Left ventricle myocardium superior (tissue), 1 donor: ENCODE results near the gene MDFIC2. TPM values are rescaled to one million over a fixed set of nuclear protein-coding genes. Genes with fewer than 3 reads are reported as not detected.
"Not testable (repeated sequence)": the region's sequence is repeated elsewhere in the genome, so short reads cannot be mapped to it uniquely, and the experiment has no call there.

Experiments
- ATAC-seq: fragments of 200-7000 bp; cut with Tn5 transposase; one replicate; pipeline ENCODE4 v1.9.1; 2020; ENCODE audit warnings: mild to moderate bottlenecking, moderate library complexity
- DNase-seq: peaks from one replicate; pipeline ENCODE4 v3.0.0-alpha.2; 2020
- intact Hi-C: fragments of 100-400 bp; cut with micrococcal nuclease; formaldehyde crosslinking; loops from one replicate; pipeline ENCODE4 v1.11.0; 2022
- long read RNA-seq: library from polyadenylated mRNA; unstranded; transcript quantifications from one replicate; pipeline ENCODE4 v2.0.0, GENCODE V29; 2021
- total RNA-seq: library from RNA; stranded (reverse); fragmentation: NEBNext Ultra II Directional; extraction: Animal tissue kit (Norgen Biotek cat#: 25700); gene quantifications from one replicate; pipeline ENCODE4 v1.2.1, GENCODE V29; 2021
- donor health status: DM: no; HTN: yes; CAD: no; lungs with severe emphysema.

Gene MDFIC2
- not detected for total RNA-seq
- long read RNA-seq: 0 reads

- intact Hi-C loops: no loop called here
- DNase-seq (no peak), ATAC-seq (no peak)
Observed at GRCh38 chr3:70312336-70312735, at the start of gene MDFIC2. Gene MDFIC2, minus strand, starts transcription at chr3:70312638. Its CDS starts 665 bp downstream, at chr3:70311973.

GRCh38 chr3:70360979-70361760, 48.7 kb upstream of the MDFIC2 start:
- intact Hi-C loops: no loop called here
- no peak for ATAC-seq
- no peak for DNase-seq

GRCh38 chr3:70359711-70360110, 47.3 kb upstream of the MDFIC2 start:
- ATAC-seq: no peak
- intact Hi-C loops: loop anchor here (2.0 kb wide), 1 partner anchor 295 kb away; no protein-coding TSS in a partner anchor
- DNase-seq: no peak

- DNase-seq (no peak), ATAC-seq (no peak)
- intact Hi-C loops: loop anchor here (2.0 kb wide), 1 partner anchor 294 kb away; no protein-coding TSS in a partner anchor
Observed at GRCh38 chr3:70358978-70359580, 46.6 kb upstream of the MDFIC2 start.

- ATAC-seq (no peak), DNase-seq (no peak)
- intact Hi-C loops: no loop called here
Observed at GRCh38 chr3:70352215-70352614, 39.8 kb upstream of the MDFIC2 start.

- ATAC-seq: no peak
- intact Hi-C loops: no loop called here
- no peak for DNase-seq
Observed at GRCh38 chr3:70342149-70342548, 29.7 kb upstream of the MDFIC2 start.

- DNase-seq, intact Hi-C loops, ATAC-seq: not testable (repeated sequence)
Observed at GRCh38 chr3:70336885-70337284, 24.4 kb upstream of the MDFIC2 start.

- intact Hi-C loops: no loop called here
- no peak for ATAC-seq
- DNase-seq: no peak
Observed at GRCh38 chr3:70333080-70333479, 20.6 kb upstream of the MDFIC2 start.

- DNase-seq: no peak
- intact Hi-C loops: no loop called here
- ATAC-seq: no peak
Observed at GRCh38 chr3:70315021-70315420, 2.6 kb upstream of the MDFIC2 start.

GRCh38 chr3:70310809-70311208, 1.6 kb downstream of the MDFIC2 start:
- DNase-seq (no peak), ATAC-seq (no peak)
- intact Hi-C loops: no loop called here

GRCh38 chr3:70309591-70309990, 2.8 kb downstream of the MDFIC2 start:
- ATAC-seq (no peak), DNase-seq (no peak)
- intact Hi-C loops: no loop called here

GRCh38 chr3:70308760-70309159, 3.7 kb downstream of the MDFIC2 start:
- ATAC-seq (no peak), DNase-seq (no peak)
- intact Hi-C loops: no loop called here

- ATAC-seq (no peak), DNase-seq (no peak)
- intact Hi-C loops: no loop called here
Observed at GRCh38 chr3:70306736-70307135, 5.7 kb downstream of the MDFIC2 start.

GRCh38 chr3:70298385-70298784, 14.1 kb downstream of the MDFIC2 start:
- intact Hi-C loops: no loop called here
- DNase-seq: no peak
- ATAC-seq: no peak

- DNase-seq: no peak
- intact Hi-C loops: no loop called here
Observed at GRCh38 chr3:70291097-70291482, 21.3 kb downstream of the MDFIC2 start.

GRCh38 chr3:70290431-70291096, 21.9 kb downstream of the MDFIC2 start:
- DNase-seq, ATAC-seq, intact Hi-C loops: not testable (repeated sequence)

More at GRCh38 chr3:70291097-70291482, 21.3 kb downstream of the MDFIC2 start:
- no peak for ATAC-seq

GRCh38 chr3:70281663-70282062, 30.8 kb downstream of the MDFIC2 start:
- no peak for DNase-seq
- intact Hi-C loops: no loop called here
- ATAC-seq: no peak

GRCh38 chr3:70277304-70277703, 35.1 kb downstream of the MDFIC2 start:
- ATAC-seq (no peak), DNase-seq (no peak)
- intact Hi-C loops: no loop called here

GRCh38 chr3:70276901-70277300, 35.5 kb downstream of the MDFIC2 start:
- intact Hi-C loops: no loop called here
- no peak for DNase-seq

GRCh38 chr3:70273492-70273891, 38.9 kb downstream of the MDFIC2 start:
- no peak for ATAC-seq
- intact Hi-C loops: no loop called here
- DNase-seq: no peak

More at GRCh38 chr3:70276901-70277300, 35.5 kb downstream of the MDFIC2 start:
- ATAC-seq: no peak
